Astrocyte of the spinal cord (primary cell): ENCODE data around the gene HTRA3.

Experiments used
- DNase-seq: peaks from one replicate; pipeline ENCODE4 v3.0.0; 2011; ENCODE audit warnings: low read depth, low spot score
- H3K4me3 ChIP-seq: 2 replicates; pipeline ENCODE4 v1.5.1; 2011; ENCODE audit warnings: low read depth, mild to moderate bottlenecking, low read length, moderate library complexity
- in situ Hi-C: cut with HindIII; loops from 2 replicates; pipeline ENCODE4 v1.10.0; 2017; ENCODE audit warnings: low sequenced_read_pairs
- TF ChIP-seq, protein P1 (sequence below): IDR thresholded peaks from 2 replicates; pipeline ENCODE4 v1.5.1; 2012; ENCODE audit warnings: low read depth, mild to moderate bottlenecking, low read length, inconsistent platforms

HTRA3 gene

DNA sequence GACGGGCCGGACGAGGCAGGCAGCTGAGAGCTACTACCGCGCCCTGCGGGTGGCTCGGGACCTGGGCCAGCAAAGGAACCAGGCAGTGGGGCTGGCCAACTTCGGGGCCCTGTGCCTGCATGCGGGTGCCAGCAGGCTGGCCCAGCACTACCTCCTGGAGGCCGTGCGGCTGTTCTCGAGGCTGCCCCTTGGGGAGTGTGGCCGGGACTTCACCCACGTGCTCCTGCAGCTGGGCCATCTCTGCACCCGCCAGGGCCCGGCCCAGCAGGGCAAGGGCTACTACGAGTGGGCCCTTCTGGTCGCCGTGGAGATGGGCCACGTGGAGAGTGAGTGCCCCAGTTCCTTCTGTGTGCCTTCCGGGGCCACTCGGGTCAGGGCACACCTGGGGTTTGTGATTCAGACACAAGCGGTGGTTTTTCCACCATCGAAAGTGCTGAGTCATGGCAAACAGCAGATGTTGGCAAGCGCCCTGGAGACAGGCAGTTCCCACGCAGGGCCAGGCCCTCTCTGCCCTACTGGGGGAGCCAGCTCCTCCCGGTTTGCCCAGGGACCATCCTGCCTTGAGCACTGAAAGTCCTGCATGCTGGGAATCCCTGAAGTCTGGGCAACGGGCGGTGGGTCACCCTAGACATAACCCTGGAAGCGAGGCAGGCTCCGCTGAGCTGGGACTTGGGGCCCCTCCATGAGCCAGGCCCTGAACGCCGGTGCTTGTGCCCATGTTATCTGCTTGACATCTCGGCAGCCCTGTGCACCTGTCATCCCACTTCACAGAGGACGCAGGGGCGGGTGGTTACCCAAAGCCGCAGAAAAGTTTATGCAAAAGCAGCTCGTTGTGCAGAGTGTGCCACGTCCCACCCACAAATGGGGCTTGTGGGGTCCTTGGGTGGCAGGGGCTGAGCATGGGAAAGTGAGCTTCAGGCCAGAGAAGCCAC lies 41.0 kb upstream of the HTRA3 start:
- in situ Hi-C loops = no loop called here
- H3K4me3 ChIP-seq = no peak overlapping the region
- peak; percentile 86 for DNase-seq
- TF ChIP-seq, protein P1, sequence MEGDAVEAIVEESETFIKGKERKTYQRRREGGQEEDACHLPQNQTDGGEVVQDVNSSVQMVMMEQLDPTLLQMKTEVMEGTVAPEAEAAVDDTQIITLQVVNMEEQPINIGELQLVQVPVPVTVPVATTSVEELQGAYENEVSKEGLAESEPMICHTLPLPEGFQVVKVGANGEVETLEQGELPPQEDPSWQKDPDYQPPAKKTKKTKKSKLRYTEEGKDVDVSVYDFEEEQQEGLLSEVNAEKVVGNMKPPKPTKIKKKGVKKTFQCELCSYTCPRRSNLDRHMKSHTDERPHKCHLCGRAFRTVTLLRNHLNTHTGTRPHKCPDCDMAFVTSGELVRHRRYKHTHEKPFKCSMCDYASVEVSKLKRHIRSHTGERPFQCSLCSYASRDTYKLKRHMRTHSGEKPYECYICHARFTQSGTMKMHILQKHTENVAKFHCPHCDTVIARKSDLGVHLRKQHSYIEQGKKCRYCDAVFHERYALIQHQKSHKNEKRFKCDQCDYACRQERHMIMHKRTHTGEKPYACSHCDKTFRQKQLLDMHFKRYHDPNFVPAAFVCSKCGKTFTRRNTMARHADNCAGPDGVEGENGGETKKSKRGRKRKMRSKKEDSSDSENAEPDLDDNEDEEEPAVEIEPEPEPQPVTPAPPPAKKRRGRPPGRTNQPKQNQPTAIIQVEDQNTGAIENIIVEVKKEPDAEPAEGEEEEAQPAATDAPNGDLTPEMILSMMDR = no peak

DNA sequence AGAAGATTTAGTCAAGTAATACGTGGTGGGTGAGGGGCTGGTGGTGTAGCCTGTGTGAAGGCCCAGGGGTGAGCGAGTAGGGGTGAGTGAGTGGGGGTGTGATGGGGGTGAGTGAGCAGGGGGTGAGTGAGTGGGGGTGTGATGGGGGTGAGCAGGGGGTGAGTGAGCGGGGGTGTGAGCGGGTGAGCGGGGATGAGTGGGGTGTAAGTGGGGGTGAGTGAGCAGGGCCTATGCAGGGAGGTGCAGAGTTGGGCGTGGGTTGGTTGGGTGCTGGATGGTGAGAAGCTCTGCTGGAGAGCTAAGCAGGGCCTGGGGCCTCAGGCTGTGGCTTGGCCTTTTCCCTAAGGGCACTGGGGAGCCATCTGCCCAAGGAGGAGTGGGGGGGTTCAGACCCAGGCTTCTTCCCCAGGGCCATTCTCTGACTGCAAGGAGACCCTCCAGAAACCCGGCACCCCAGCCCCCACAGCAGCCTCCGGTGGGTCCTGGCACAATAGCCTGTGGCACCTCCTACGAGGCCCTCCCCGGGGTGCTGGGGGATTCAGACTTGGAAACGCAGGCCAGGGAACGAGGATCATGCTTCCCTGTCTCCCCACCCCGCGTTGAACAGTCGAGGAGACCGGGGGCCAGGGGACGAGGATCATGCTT lies 40.1 kb upstream of the HTRA3 start:
- DNase-seq = no peak
- TF ChIP-seq, protein P1 = no peak
- in situ Hi-C loops = no loop called here
- no peak overlapping the region for H3K4me3 ChIP-seq

DNA sequence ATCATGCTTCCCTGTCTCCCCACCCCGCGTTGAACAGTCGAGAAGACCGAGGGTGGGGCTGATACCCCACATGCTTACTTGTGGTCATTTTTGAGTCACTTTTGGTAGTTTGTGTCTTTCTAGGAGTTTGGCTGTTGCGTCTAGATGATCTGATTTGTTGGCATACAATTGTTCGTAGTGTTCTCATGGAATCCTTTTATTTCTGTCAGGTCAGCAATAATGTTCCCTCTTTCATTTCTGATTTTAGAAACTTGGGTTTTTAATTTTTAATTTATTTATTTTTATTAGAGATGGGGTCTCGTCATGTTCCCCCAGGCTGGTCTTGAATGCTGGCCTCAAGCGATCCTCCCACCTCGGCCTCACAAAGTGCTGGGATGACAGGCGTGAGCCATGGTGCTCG lies 39.5 kb upstream of the HTRA3 start:
- DNase-seq = no peak
- no peak overlapping the region for H3K4me3 ChIP-seq
- TF ChIP-seq, protein P1 = no peak
- in situ Hi-C loops = no loop called here

DNA sequence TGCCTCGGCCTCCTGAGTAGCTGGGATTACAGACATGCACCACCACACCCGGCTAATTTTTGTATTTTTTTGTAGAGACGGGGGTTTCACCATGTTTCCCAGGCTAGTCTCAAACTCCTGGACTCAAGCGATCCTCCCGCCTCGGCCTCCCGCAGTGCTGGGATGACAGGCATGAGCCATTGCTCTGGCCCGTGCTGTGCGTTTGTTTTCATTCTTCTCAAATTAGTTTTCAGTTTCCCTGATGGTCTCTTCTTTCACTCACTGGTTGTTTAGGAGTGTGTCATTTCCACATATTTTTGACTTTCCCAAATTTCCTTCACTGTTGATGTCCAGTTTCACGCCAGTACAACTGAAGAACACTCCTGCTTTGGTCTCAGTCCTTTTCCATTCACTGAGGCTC lies 38.7 kb upstream of the HTRA3 start:
- TF ChIP-seq, protein P1 = no peak
- no peak overlapping the region for H3K4me3 ChIP-seq
- in situ Hi-C loops = no loop called here
- DNase-seq = peak; percentile 39

DNA sequence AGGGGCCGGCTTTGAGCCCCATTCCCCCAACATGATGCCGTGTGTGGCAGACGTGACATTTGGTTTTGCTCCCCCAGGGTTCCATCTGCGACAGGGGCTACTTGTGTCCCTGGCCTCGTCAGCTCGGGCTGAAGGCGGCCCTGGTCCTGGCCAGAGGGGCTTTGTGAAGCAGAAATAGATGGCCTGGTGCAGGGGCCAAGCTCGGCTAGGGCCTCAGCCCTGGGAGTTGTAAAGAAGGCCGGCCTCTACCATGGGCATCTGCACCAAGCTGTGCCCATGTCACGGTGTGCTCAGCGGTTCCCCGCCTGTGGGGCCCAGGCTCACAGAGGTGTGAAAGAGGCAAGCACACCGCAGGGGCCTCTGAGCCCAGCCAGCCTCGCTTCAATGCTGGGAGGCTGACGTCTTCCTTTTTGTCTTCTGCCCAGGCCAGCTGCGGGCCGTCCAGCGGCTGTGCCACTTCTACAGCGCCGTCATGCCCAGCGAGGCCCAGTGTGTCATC lies 38.0 kb upstream of the HTRA3 start:
- no peak overlapping the region for H3K4me3 ChIP-seq
- TF ChIP-seq, protein P1 = no peak
- no peak for DNase-seq
- in situ Hi-C loops = no loop called here

DNA sequence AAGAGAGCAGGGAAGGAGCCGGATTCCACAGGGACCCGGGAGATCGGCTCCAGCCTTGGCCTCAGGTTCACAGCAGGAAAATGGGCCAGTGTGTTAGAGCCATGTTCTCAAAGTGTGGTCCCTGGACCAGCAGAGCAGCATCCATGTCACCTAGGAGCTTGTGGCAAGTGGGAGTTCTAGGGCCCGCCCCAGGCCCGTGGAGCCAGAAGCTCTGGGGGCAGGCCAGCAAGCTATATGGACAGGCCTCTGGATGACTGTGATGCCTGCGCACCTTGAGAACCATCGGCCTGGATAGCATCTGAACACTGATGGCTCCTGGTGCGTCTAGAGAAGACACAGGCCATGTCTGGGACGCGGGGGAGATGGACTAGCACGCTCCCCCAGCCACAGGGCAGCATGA lies 36.8 kb upstream of the HTRA3 start:
- TF ChIP-seq, protein P1 = no peak
- no peak for DNase-seq

More for the DNA sequence above, 36.8 kb upstream of the HTRA3 start:
- in situ Hi-C loops = no loop called here
- H3K4me3 ChIP-seq = no peak overlapping the region
